SK-N-MC (cell line): ENCODE results near the gene ACSM4.

Source experiments
- EZH2 ChIP-seq: fragments of 200-600 bp; sonication (generic); IDR thresholded peaks from one replicate; pipeline ENCODE4 v1.6.1; 2017; ENCODE audit warnings: antibody characterized with exemption
- FOXP2 ChIP-seq: optimal IDR thresholded peaks from 2 replicates; pipeline ENCODE3; 2011; ENCODE audit warnings: mild to moderate bottlenecking, moderate library complexity; ENCODE audit not compliant: insufficient read depth; ENCODE audit errors: extremely low read length, control extremely low read depth
- POLR2AphosphoS5 ChIP-seq: IDR thresholded peaks from 2 replicates; pipeline ENCODE4 v1.6.1; 2012; ENCODE audit warnings: mild to moderate bottlenecking, low read depth, low read length, borderline replicate concordance

DNA sequence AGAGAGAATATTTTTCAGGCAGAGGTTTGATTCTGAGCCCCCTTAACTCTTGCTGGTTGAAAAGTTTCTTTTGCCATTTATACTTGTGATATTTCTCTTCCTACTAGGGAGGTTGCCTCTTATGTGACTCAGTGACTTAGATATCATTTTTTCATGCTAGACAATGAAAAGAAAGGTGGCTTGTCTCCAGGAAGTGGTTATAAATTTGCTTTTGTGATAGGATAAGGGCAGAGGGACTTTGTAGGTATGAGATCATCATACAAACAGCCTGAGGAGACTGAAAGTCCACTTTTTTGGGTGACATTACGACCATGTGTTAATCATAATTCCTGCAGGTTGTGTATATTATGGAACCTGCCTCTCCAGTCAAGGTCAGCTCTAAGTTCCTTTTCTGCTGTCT is 35.8 kb downstream of the ACSM4 start:
- TF ChIP-seq POLR2AphosphoS5 (no peak), EZH2 (no peak), FOXP2 (no peak)
